HG03175 (cell line): Measurements from ENCODE around the gene LHFPL6.

Experiments used
- ATAC-seq: cut with Tn5 transposase; IDR thresholded peaks from one replicate; pipeline ENCODE4 v1.9.1; 2021; ENCODE audit warnings: mild to moderate bottlenecking, moderate library complexity; ENCODE audit not compliant: unreplicated experiment

The LHFPL6 gene

GRCh38 chr13:39602614-39603366 lies at the start of gene LHFPL6:
Gene LHFPL6, minus strand, starts transcription at chr13:39603193.
- peak; percentile 86 for ATAC-seq

- ATAC-seq: no peak
Measured at GRCh38 chr13:39646122-39646521, 43.1 kb upstream of the LHFPL6 start.

- no peak for ATAC-seq
Measured at GRCh38 chr13:39641645-39642044, 38.7 kb upstream of the LHFPL6 start.

- no peak for ATAC-seq
Measured at GRCh38 chr13:39637890-39638289, 34.9 kb upstream of the LHFPL6 start.

- ATAC-seq: no peak
Measured at GRCh38 chr13:39635564-39635963, 32.6 kb upstream of the LHFPL6 start.

- ATAC-seq: no peak
Measured at GRCh38 chr13:39632994-39633393, 30.0 kb upstream of the LHFPL6 start.

GRCh38 chr13:39631307-39631706 lies 28.3 kb upstream of the LHFPL6 start:
- ATAC-seq: no peak

- ATAC-seq: no peak
Measured at GRCh38 chr13:39623466-39623865, 20.5 kb upstream of the LHFPL6 start.

GRCh38 chr13:39618561-39618960 lies 15.6 kb upstream of the LHFPL6 start:
- ATAC-seq: no peak

- ATAC-seq: peak; percentile 82
Measured at GRCh38 chr13:39616087-39616694, 13.2 kb upstream of the LHFPL6 start.

- no peak for ATAC-seq
Measured at GRCh38 chr13:39612023-39612637, 9.1 kb upstream of the LHFPL6 start.

GRCh38 chr13:39607876-39608275 lies 4.9 kb upstream of the LHFPL6 start:
- ATAC-seq: no peak

GRCh38 chr13:39605677-39606320 lies 2.8 kb upstream of the LHFPL6 start:
- no peak for ATAC-seq

- no peak for ATAC-seq
Measured at GRCh38 chr13:39604756-39605155, 1.8 kb upstream of the LHFPL6 start.

- peak; percentile 16 for ATAC-seq
Measured at GRCh38 chr13:39603424-39603947, 493 bp upstream of the LHFPL6 start.

- peak; percentile 36 for ATAC-seq
Measured at GRCh38 chr13:39602277-39602613, 748 bp downstream of the LHFPL6 start.

GRCh38 chr13:39601636-39602035 lies 1.4 kb downstream of the LHFPL6 start:
- ATAC-seq: no peak

GRCh38 chr13:39600766-39601165 lies 2.2 kb downstream of the LHFPL6 start:
- no peak for ATAC-seq

- no peak for ATAC-seq
Measured at GRCh38 chr13:39599842-39600241, 3.2 kb downstream of the LHFPL6 start.

GRCh38 chr13:39599012-39599411 lies 4.0 kb downstream of the LHFPL6 start:
- no peak for ATAC-seq

- ATAC-seq: no peak
Measured at GRCh38 chr13:39597838-39598237, 5.2 kb downstream of the LHFPL6 start.

GRCh38 chr13:39596685-39597084 lies 6.3 kb downstream of the LHFPL6 start:
- ATAC-seq: no peak
